HG03442 (cell line): ENCODE results near the gene TSGA10IP.

Experiments
- ATAC-seq: cut with Tn5 transposase; IDR thresholded peaks from one replicate; pipeline ENCODE4 v1.9.1; 2021; ENCODE audit warnings: mild to moderate bottlenecking, moderate library complexity; ENCODE audit not compliant: unreplicated experiment

Gene TSGA10IP

GRCh38 chr11:65973439-65974110, 28.3 kb downstream of the TSGA10IP start:
- no peak for ATAC-seq

DNA sequence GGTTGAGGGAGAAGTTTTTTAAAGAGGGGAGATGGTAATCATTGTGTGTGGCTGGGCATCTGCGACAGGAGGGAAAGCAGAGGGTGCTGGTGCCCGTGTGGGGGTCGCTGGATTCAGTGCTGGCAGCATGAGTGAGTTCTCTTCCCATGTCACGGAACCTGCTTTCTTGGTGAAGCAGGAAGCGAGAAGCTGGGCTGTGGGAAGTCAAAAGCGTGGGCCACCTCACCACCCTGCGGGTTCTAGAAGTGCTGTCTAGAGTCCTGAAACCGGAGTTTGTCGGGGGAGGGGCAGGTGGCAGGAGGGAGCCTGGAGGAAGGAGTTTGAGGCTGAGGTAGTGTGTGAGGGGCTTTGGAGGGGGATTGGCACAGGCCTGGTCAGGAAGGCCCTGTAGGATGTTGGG, 30.5 kb downstream of the TSGA10IP start:
- ATAC-seq, result no peak

GRCh38 chr11:65976216-65977176, 31.2 kb downstream of the TSGA10IP start:
- ATAC-seq, result no peak

DNA sequence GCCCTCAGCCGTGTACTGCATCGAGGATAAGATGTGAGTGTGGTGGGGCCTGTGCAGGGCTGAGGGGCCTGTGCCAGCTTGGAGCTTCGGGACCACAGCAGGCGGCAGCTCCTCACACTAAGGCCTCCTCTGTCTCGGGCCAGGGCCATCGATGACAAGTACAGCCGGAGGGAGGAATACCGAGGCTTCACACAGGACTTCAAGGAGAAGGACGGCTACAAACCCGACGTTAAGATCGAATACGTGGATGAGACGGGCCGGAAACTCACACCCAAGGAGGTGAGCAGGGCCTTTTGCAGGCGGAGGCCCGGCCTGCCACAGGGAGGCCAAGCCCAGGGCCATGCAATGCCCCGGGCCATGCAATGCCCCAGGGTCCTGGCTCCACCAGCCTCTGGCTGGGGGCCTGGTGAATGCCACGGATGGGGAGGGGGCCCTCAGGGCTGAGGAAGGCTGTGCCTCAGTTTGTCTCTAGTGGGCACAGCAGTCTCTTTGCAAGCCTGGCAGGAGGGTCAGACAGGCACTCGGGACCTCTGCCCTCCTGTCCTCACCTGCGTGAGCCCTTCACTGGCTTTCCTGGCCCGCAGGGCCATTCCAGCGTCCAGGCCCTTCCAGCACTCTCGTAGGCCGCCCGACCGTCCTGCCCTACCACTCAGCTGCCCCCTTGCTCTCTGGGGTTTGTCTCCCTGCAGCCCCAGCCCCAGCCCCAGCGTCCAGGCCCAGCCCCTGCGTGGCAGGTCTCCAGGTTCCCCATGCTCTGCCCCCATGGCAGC, 32.5 kb downstream of the TSGA10IP start:
- no peak for ATAC-seq

DNA sequence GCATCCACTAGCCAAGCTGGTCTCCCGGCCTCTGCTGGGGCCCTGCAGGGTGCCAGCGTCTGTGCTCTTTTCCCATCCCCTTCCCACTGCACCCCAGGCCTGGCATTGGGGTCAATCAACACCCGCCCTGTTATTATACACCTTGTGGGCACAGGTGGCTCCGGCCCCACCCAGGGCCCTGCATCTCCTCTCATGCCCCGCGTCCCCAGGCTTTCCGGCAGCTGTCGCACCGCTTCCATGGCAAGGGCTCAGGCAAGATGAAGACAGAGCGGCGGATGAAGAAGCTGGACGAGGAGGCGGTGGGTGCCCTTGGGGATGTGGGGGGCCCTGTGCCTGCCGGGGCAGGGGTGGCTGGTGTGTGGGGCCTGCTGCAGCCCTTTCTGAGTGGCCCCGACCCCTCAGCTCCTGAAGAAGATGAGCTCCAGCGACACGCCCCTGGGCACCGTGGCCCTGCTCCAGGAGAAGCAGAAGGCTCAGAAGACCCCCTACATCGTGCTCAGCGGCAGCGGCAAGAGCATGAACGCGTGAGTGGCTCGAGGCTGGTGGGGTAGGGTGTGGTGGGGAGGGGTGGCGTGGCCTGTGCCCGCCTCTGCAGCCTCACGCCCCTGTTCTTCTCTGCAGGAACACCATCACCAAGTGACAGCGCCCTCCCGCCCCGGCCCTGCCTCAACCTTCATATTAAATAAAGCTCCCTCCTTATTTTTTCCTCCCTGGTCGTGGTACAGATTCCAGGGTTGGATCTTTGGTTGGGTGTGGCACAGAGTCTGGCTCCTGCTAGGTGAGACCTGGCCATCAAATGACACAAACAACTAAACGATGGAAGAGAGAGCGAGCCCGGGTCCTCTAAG, 33.3 kb downstream of the TSGA10IP start:
- ATAC-seq, result no peak

DNA sequence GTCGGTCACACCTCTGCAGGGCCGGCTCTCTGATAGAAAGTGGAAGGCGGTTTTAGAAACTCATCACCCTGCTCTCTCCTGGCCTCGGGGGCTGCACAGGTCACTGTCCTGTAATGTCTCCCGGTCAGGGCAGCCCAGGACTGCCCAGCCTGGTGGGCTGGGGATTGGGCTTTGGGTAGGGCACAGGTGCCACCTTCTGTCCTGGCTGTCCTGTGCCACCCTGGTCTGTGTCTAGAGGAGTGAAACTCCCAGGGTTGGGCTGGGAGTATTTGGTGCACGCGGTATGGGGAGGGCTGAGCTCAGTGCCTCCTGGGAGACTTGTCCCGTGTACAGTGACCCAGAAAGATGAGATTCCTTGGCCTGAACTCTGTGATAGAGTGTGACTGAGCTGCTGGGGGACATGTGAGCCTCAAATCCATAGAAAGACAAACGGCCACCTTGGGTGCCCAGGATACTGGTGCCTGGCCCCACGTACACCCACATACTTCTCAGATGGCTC, 34.0 kb downstream of the TSGA10IP start:
- no peak for ATAC-seq

DNA sequence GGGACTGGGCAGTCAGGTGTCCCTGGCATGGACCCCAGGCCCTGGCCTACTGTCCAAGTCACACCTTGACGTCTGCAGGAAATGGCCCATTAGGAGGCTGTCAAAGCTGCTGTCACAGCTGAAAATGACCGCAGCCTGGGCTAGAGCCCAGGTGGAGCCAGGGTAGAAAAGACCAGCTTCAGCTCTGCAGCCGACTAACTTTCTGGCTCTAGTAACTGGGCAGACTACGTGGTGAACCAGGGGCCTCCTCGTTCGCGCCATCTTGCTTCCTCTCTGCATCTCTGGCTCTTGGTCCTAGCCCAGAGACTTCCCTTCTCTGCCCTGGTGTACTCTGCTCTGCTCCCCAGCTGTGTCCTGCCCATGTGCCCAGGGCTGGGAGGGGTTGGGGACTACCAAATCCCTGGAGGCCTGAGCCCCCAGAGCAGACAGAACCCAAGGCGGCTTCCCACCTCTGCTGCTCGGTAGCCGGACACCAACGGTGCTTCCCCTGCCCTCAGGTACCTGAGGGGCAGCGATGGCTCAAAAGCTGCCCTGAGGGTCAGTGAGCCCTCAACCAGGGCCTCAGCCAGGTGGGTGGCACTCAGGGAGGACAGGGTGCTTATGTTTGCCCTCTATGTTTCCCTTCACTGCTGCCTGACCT, 35.9 kb downstream of the TSGA10IP start:
- ATAC-seq, result no peak

- no peak for ATAC-seq
Measured at GRCh38 chr11:65981972-65982823, 36.9 kb downstream of the TSGA10IP start.

- no peak for ATAC-seq
Measured at GRCh38 chr11:65982824-65983588, 37.7 kb downstream of the TSGA10IP start.

DNA sequence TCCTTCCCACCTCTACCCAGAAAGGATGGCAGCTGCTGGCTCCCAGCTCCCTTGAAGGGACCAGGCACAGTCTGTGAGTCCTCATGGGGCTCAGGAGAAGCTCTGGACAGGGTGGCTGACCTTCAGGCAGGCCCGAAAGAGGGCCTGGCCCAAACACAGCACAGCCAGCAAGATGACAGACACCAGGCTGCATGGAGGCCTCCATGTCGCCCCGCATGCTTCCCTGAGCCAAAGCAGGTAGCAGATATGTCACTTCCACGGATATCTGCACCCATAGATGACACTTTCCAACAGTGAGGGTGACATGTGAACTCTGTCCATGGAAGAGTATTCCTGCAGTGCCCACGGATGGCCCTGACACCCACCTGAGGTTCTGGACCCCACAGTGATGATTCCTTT, 38.3 kb downstream of the TSGA10IP start:
- ATAC-seq, result no peak

DNA sequence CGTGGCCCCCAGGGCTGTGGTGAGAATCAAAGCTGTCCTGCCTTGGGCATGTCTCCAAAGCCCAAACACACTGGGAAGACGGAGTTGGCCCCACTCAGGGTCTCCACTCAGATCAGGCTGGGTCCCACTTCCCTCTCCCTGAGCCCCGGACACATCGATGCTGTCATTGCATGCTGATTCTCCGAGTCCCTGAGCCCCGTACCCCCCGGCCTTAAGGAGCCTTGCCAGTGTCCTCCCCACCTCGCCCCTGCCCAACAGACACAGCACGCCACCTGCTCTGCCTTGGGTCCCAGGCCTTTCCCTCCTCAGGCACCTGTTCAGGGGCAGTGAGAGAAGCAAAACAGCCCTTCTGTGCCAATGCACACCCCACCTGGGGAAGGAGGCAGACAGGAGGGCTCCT, 42.1 kb downstream of the TSGA10IP start:
- ATAC-seq, result no peak

- ATAC-seq, result peak; percentile 86
Measured at GRCh38 chr11:65988791-65989592, 43.7 kb downstream of the TSGA10IP start.

DNA sequence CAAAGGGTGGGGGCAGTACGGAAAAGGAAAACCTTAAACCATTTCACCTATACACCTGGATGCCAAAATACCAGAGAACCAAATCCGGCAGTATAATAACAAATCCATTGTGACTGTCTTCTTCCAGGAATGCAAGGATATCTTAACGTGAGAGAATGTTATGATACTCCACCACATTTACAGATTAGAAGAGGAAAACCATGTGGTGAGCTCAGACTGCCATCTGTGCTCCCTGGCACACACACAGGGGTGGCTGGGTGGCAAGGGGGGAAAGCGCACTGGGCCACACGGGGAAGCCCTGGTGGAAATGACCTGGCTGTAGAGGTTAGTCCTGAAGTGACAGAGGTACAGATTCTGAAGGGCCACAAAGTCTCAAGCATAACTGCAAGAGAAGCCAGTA, 46.8 kb downstream of the TSGA10IP start:
- ATAC-seq, result no peak

GRCh38 chr11:65997286-65997685, 52.0 kb downstream of the TSGA10IP start:
- ATAC-seq, result no peak

GRCh38 chr11:66001942-66002647, 56.8 kb downstream of the TSGA10IP start, which contains the start of the genes BANF1 and EIF1AD:
TSS of gene BANF1 (plus strand) at chr11:66002503. CDS start at chr11:66003251, 748 bp downstream.
TSS of gene EIF1AD (minus strand) at chr11:66002157. CDS start at chr11:66000389, 1,768 bp downstream.
- ATAC-seq, result peak; percentile 72

DNA sequence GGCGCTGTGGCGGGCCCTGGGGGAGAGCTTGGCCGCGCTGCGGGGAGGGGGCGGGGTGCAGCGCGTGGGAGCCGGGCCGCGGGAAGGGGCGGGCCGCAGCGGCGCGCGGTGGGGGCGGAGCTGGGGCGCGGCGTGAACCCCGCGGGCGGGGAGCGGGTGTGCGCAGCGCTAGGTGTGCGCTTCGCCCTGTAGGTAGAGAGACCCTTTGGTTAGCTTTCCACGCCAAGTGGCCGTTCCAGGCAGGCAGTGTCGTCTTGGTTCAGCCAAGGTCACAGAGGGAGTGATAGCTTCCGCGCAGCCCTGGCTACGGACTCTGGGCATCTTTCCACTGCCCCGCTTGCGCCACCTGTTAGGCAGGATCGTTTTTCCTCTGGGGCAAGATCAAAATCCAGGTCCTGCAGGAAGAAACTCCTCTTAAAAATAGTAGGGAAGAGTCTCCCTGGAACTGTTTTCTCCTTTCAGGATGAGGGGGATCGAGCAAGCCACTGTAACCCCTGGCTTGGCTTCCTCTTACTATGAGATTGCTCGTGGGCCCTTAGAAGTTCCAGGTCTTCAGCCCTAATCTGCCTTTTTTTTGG, 57.5 kb downstream of the TSGA10IP start:
- peak; percentile 39 for ATAC-seq
